ENCODE results near the gene OR2AT4. TPM values are rescaled to one million over a fixed set of nuclear protein-coding genes. Genes with fewer than 3 reads are reported as not detected.
A peak's percentile ranks its signal among the peaks of the same experiment; 100 is the strongest.

OR2AT4 gene
- total RNA-seq = not detected
- long read RNA-seq = 0 reads

DNA sequence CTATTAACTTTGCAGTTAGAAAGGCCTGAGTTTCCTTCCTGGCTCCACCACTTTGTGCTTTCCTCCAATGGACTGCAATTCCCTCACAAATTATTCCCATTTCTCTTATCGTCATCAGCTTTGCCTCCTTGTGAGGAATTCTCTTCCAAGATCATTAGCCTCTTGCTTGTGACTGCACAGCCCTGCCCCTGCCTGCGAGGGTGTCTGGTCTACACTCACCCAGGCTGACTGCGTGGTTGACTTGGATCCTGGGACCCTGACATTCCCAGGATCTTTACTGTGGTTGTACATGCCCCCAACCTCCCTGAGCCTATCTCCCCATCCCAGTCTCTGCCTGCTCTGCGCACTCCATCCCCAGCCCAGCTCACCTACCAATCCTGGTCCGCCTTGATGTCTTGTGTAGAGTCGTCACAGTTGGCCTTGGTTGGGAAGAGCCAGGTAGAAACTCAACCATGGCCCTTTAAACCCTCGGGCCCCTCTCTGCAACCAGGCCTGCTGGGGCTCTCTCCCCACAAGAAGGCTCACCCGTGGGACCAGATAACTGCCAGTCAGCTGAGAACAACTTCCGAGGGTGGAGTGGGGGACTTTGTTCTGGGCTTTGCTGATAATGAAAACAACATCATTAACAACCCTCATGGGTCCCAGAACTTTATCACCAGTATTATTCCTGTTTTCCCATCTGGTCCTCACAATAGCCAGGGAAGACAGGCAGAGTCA lies at the start of gene OR2AT4:
OR2AT4 (minus strand) TSS at position 421 of the 717 bp plus-strand sequence.
- H3K9me3 ChIP-seq = no peaks in the 10 kb centered on the region
- DNase-seq (no peak), ATAC-seq (no peak)
- H3K4me1 ChIP-seq = no peaks in the 10 kb centered on the region
- intact Hi-C loops (cut with DNase I) = no loop called here
- H3K4me3 ChIP-seq = no peak within 1 kb of the TSS
- no peak within 1 kb of the TSS for H3K27ac ChIP-seq
- TF ChIP-seq, protein P1, sequence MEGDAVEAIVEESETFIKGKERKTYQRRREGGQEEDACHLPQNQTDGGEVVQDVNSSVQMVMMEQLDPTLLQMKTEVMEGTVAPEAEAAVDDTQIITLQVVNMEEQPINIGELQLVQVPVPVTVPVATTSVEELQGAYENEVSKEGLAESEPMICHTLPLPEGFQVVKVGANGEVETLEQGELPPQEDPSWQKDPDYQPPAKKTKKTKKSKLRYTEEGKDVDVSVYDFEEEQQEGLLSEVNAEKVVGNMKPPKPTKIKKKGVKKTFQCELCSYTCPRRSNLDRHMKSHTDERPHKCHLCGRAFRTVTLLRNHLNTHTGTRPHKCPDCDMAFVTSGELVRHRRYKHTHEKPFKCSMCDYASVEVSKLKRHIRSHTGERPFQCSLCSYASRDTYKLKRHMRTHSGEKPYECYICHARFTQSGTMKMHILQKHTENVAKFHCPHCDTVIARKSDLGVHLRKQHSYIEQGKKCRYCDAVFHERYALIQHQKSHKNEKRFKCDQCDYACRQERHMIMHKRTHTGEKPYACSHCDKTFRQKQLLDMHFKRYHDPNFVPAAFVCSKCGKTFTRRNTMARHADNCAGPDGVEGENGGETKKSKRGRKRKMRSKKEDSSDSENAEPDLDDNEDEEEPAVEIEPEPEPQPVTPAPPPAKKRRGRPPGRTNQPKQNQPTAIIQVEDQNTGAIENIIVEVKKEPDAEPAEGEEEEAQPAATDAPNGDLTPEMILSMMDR (IDR thresholded peaks at IDR 0.05) = no peak
- H3K27me3 ChIP-seq = no peaks in the 10 kb centered on the region
- no peaks in the 10 kb centered on the region for H3K36me3 ChIP-seq

DNA sequence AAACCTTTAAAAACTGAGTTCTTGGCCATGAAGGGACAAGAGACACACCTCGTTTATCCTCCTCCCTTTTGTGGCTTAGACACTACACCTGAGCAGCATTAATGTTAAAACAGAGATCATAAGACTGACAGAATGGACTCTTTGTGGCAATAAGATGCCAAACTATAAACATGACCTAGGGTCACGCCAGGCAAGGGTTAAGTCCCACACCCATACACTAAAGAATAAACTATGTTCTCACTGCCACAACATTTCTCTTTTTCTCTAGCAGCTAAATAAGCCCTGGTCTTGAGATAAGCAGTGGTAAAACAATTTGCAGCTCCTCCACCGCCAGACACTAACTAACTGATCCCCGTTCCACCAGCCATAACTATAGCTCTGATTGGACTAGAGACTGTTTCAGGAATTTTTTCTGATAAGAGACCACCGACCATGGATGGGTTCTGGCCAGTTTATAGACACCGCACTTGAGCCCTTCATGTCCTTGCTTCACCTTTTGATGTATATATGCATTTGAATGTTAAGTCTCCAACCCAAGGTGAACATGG lies 49.4 kb upstream of the OR2AT4 start:
- intact Hi-C loops (cut with DNase I) = no loop called here
- no peaks in the 10 kb centered on the region for H3K9me3 ChIP-seq
- no peaks in the 10 kb centered on the region for H3K27me3 ChIP-seq
- H3K27ac ChIP-seq = no peak overlapping the region
- ATAC-seq = no peak
- no peak for DNase-seq
- no peak overlapping the region for H3K4me3 ChIP-seq
- H3K36me3 ChIP-seq = no peaks in the 10 kb centered on the region
- TF ChIP-seq, protein P1 (IDR thresholded peaks at IDR 0.05) = no peak
- H3K4me1 ChIP-seq = peaks cover 42% of the 10 kb centered on the region

- no peak overlapping the region for H3K27ac ChIP-seq
- no peak for DNase-seq
- intact Hi-C loops (cut with DNase I) = no loop called here
- H3K4me3 ChIP-seq = no peak overlapping the region
- TF ChIP-seq, protein P1 (IDR thresholded peaks at IDR 0.05) = no peak
- no peak for ATAC-seq
- no peaks in the 10 kb centered on the region for H3K27me3 ChIP-seq
- H3K36me3 ChIP-seq = no peaks in the 10 kb centered on the region
- peaks cover 42% of the 10 kb centered on the region for H3K4me1 ChIP-seq
- no peaks in the 10 kb centered on the region for H3K9me3 ChIP-seq
Observed at GRCh38 chr11:75145196-75145971, 48.7 kb upstream of the OR2AT4 start.

DNA sequence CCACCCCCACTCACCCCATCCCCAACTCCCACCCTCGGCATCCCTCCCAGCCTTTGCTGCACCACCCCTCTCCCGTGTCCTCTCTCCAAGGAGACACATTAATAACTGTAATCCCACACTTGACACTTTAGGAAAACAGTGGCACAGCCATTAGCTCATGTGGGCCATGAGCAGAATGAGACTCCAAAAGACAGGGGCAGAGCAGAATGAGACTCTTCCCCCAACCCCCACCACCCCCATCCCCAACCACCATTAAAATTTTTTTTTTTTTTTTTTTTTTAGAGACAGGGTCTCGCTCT lies 48.0 kb upstream of the OR2AT4 start:
- no peak for ATAC-seq
- DNase-seq = no peak
- H3K4me1 ChIP-seq = peaks cover 42% of the 10 kb centered on the region
- H3K4me3 ChIP-seq = no peak overlapping the region
- no peaks in the 10 kb centered on the region for H3K27me3 ChIP-seq
- H3K27ac ChIP-seq = no peak overlapping the region
- intact Hi-C loops (cut with DNase I) = loop anchor here (5.0 kb wide), 1 partner anchor 58 kb away; no protein-coding TSS in a partner anchor
- TF ChIP-seq, protein P1 (IDR thresholded peaks at IDR 0.05) = no peak
- H3K36me3 ChIP-seq = no peaks in the 10 kb centered on the region
- H3K9me3 ChIP-seq = no peaks in the 10 kb centered on the region

DNA sequence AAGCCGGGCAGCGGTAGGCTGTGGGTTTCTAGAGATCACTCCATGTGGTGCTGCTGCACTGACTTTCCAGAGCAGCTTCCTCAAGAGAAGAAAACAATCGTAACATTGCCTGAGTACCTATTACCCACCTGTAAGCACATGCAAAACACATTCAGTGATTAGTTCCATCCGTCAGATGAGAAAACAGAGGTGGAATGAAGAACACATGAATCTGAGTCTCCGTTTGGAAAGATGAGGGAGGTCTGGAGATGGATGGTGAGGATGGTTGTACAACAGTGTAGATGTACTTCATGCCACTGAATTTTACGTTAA lies 46.7 kb upstream of the OR2AT4 start:
- Histone ChIP-seq H3K27ac (peak overlapping the region; percentile 48), H3K36me3 (no peaks in the 10 kb centered on the region), H3K4me3 (no peak overlapping the region), H3K27me3 (no peaks in the 10 kb centered on the region), H3K4me1 (peaks cover 39% of the 10 kb centered on the region), H3K9me3 (no peaks in the 10 kb centered on the region)
- TF ChIP-seq, protein P1 (IDR thresholded peaks at IDR 0.05) = no peak
- ATAC-seq = no peak
- intact Hi-C loops (cut with DNase I) = loop anchor here (2.0 to 5.0 kb wide), 2 partner anchors 59 to 105 kb away; no protein-coding TSS in a partner anchor
- no peak for DNase-seq
